HepG2 (cell line): ENCODE measurements around the gene NUP85. TPM values are rescaled to one million over a fixed set of nuclear protein-coding genes. Genes with fewer than 3 reads are reported as not detected.

Source experiments
- ARNTL ChIP-seq: sonication (generic); formaldehyde crosslinking; IDR thresholded peaks from 2 replicates; pipeline ENCODE4 v1.4.0; 2020; ENCODE audit warnings: mild to moderate bottlenecking, missing genetic modification reagents
- CSRNP2 ChIP-seq: sonication (generic); formaldehyde crosslinking; conservative IDR thresholded peaks from 2 replicates; pipeline ENCODE4 v1.8.0; 2022; ENCODE audit warnings: low read depth, missing genetic modification reagents
- DMTF1 ChIP-seq: sonication (generic); formaldehyde crosslinking; IDR thresholded peaks from 2 replicates; pipeline ENCODE4 v1.4.0; 2020; ENCODE audit warnings: mild to moderate bottlenecking, missing genetic modification reagents
- ELK4 ChIP-seq: sonication (generic); formaldehyde crosslinking; IDR thresholded peaks from 2 replicates; pipeline ENCODE4 v1.9.0; 2021; ENCODE audit warnings: missing genetic modification reagents, borderline replicate concordance
- MTA1 ChIP-seq: sonication (generic); formaldehyde crosslinking; IDR thresholded peaks from 2 replicates; pipeline ENCODE4 v1.4.0; 2020; ENCODE audit warnings: missing genetic modification reagents, mild to moderate bottlenecking, borderline replicate concordance
- PCBP2 ChIP-seq: fragments of 200-400 bp; formaldehyde crosslinking; optimal IDR thresholded peaks from 2 replicates; pipeline ENCODE3; 2018; ENCODE audit warnings: low read length, low read depth; ENCODE audit not compliant: poor library complexity, severe bottlenecking
- PITX1 ChIP-seq: sonication (generic); formaldehyde crosslinking; IDR thresholded peaks from 2 replicates; pipeline ENCODE4 v1.5.1; 2020; ENCODE audit warnings: mild to moderate bottlenecking, missing genetic modification reagents
- SOX6 ChIP-seq, 2 experiments: fragments of 450-650 bp in 1 of 2; sonication (generic) in 1 of 2; formaldehyde crosslinking in 1 of 2; IDR thresholded peaks; 2 replicates each; pipeline versions ENCODE4 v1.4.0 to v1.6.1; 2017 to 2020; ENCODE audit warnings: antibody characterized with exemption in 1 of 2, mild to moderate bottlenecking in 1 of 2, missing genetic modification reagents in 1 of 2
- TP53 ChIP-seq: sonication (generic); formaldehyde crosslinking; conservative IDR thresholded peaks from 2 replicates; pipeline ENCODE4 v1.4.0; 2020; ENCODE audit warnings: missing genetic modification reagents
- ZNF136 ChIP-seq: sonication (generic); formaldehyde crosslinking; IDR thresholded peaks from 2 replicates; pipeline ENCODE4 v1.8.1; 2022; ENCODE audit warnings: low read depth, mild to moderate bottlenecking, moderate library complexity, missing genetic modification reagents
- ZNF280B ChIP-seq: sonication (generic); formaldehyde crosslinking; IDR thresholded peaks from 2 replicates; pipeline ENCODE4 v1.5.0; 2020; ENCODE audit warnings: missing genetic modification reagents, mild to moderate bottlenecking, borderline replicate concordance
- ZNF414 ChIP-seq: sonication (generic); formaldehyde crosslinking; IDR thresholded peaks from 2 replicates; pipeline ENCODE4 v1.5.0; 2020; ENCODE audit warnings: missing genetic modification reagents
- ZNF431 ChIP-seq: sonication (generic); formaldehyde crosslinking; IDR thresholded peaks from 2 replicates; pipeline ENCODE4 v1.9.0; 2022; ENCODE audit warnings: missing genetic modification reagents, low read depth, mild to moderate bottlenecking, borderline replicate concordance
- ZNF562 ChIP-seq: sonication (generic); formaldehyde crosslinking; IDR thresholded peaks from 2 replicates; pipeline ENCODE4 v1.8.0; 2022; ENCODE audit warnings: missing genetic modification reagents, borderline replicate concordance
- ZNF788 ChIP-seq: sonication (generic); formaldehyde crosslinking; IDR thresholded peaks from 2 replicates; pipeline ENCODE4 v1.5.0; 2020; ENCODE audit warnings: mild to moderate bottlenecking, missing genetic modification reagents, borderline replicate concordance
- polyA plus RNA-seq, 8 experiments: library from polyadenylated mRNA; depleted of rRNA in 3 of 8; stranded (reverse) in 7 of 8; unstranded in 1 of 8; fragments of >200 nt; fragmentation: Illumina TruSeq in 4 of 8; extraction: Trizol in 4 of 8; gene quantifications; 2 replicates each; pipeline versions ENCODE4 v1.2.1 to v1.2.3, GENCODE V29; 2011 to 2016; ENCODE audit warnings: low read depth in 4 of 8, missing spikeins in 1 of 8, mixed read lengths in 1 of 8; ENCODE audit not compliant: insufficient read depth in 1 of 8
- total RNA-seq, 5 experiments: library from RNA; depleted of rRNA; stranded (reverse); fragments of >200 nt; fragmentation: Illumina TruSeq; extraction: Trizol; gene quantifications; 2 replicates each; pipeline ENCODE4 v1.2.3, GENCODE V29; 2016; ENCODE audit warnings: low read depth in 1 of 5
- TF ChIP-seq, protein P1 (sequence below): fragments of 450-650 bp; IDR thresholded peaks from 2 replicates; pipeline ENCODE4 v1.6.1; 2016
- TF ChIP-seq, protein P2 (sequence below): IDR thresholded peaks from 2 replicates; pipeline ENCODE4 v1.6.1; 2016; ENCODE audit warnings: missing genetic modification reagents, missing compliant biosample characterization

NUP85 gene
- total and polyA plus RNA-seq, 2 of the 13 experiments (the other 11 are each of a cell fraction or from before 2014, with no cell fraction given), result 89.1 to 124 TPM

DNA sequence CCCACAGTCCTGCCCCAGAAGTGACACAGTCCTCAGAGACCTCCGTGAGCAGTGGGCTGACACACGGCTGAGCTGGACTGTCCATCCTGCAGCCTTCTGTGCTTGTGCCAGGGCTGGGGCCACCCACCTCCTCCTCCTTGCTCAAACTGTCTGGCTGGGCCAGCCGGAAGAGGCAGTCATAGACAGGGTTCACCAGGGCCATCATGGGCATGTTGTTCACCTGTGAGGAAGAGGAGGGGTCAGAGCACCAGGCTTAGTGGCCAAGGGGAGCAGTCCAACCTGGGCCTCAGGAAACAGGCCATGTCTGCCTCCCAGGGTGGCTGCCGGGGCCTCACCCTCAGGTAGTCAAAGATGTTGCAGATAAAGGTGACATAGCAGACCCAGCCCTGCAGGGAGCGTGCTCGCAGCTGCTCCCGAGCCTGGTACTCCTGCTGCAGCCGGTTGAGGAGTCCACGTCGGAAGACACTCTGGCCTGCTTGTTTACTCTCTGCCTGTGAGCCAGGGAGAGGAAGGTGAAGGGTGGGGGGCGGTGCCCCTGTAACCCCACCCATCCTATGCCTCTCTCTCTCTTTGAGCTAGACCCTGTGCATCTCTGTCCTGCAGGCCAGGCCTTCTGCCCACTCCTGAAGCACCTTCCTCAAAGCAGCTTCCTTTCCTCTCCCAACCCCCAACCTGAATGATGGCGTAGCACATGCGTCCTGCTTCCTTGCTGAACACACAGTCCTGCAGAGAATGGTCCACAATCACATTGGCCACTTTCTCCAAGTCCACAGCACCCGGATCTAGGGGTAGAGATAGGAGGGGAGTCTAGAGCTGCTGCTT lies 62.1 kb downstream of the NUP85 start (continued):
- TF ChIP-seq DMTF1, result no peak
- peak; percentile 81; the same call in 1 of the 2 replicates for TF ChIP-seq ZNF414
- peak; percentile 76; the same call in 1 of the 2 replicates for TF ChIP-seq PITX1
- TF ChIP-seq ZNF280B (CRISPR knock-in tag), result peak; percentile 82; the same call in 1 of the 2 replicates
- no peak for TF ChIP-seq SOX6 (IDR thresholded peaks at IDR 0.05)
- TF ChIP-seq SOX6 (CRISPR knock-in tag; IDR thresholded peaks at IDR 0.05), result no peak; the same call in none of the 2 replicates
- TF ChIP-seq PCBP2, result no peak
- peak; percentile 63; the same call in 1 of the 2 replicates for TF ChIP-seq ARNTL (CRISPR knock-in tag)
- no peak for TF ChIP-seq CSRNP2 (CRISPR knock-in tag)
- TF ChIP-seq, protein P1, sequence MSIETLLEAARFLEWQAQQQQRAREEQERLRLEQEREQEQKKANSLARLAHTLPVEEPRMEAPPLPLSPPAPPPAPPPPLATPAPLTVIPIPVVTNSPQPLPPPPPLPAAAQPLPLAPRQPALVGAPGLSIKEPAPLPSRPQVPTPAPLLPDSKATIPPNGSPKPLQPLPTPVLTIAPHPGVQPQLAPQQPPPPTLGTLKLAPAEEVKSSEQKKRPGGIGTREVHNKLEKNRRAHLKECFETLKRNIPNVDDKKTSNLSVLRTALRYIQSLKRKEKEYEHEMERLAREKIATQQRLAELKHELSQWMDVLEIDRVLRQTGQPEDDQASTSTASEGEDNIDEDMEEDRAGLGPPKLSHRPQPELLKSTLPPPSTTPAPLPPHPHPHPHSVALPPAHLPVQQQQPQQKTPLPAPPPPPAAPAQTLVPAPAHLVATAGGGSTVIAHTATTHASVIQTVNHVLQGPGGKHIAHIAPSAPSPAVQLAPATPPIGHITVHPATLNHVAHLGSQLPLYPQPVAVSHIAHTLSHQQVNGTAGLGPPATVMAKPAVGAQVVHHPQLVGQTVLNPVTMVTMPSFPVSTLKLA, result no peak
- peak; percentile 93 for TF ChIP-seq MTA1 (CRISPR knock-in tag)
- TF ChIP-seq, protein P2, sequence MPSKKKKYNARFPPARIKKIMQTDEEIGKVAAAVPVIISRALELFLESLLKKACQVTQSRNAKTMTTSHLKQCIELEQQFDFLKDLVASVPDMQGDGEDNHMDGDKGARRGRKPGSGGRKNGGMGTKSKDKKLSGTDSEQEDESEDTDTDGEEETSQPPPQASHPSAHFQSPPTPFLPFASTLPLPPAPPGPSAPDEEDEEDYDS (CRISPR knock-in tag), result peak; percentile 25; the same call in 1 of the 2 replicates
- peak; percentile 68; the same call in 1 of the 2 replicates for TF ChIP-seq ZNF136 (CRISPR knock-in tag)
- TF ChIP-seq TP53 (CRISPR knock-in tag), result no peak
- no peak for TF ChIP-seq ZNF562
- TF ChIP-seq ZNF431, result no peak
- TF ChIP-seq ZNF788 (CRISPR knock-in tag), result peak; percentile 63; the same call in 1 of the 2 replicates
- no peak for TF ChIP-seq ELK4
